ENCODE measurements around the gene CDK17.

Gene CDK17

GRCh38 chr12:96365604-96366380, 34.4 kb downstream of the CDK17 start:
- H4K5ac ChIP-seq (ENCODE audit: low read length): no peak overlapping the region
- no peak overlapping the region for H2BK15ac ChIP-seq (replicated peaks; ENCODE audit: low read depth)
- H3K36me3 ChIP-seq (ENCODE audit: control insufficient read depth, insufficient read depth, low read length): no peaks in the 10 kb centered on the region
- H3K4me2 ChIP-seq (ENCODE audit: low read length): no peak overlapping the region
- H3K79me2 ChIP-seq (ENCODE audit: control insufficient read depth, insufficient read depth, low read length): peaks cover 21% of the 10 kb centered on the region
- H4K8ac ChIP-seq (ENCODE audit: low read depth, low read length): no peak overlapping the region
- no CpG with 5 or more reads among the region's 2 CpGs for WGBS (ENCODE audit: extremely low coverage, insufficient coverage, low lambda C conversion rate)
- H3K4ac ChIP-seq (ENCODE audit: low read depth, low read length): no peak overlapping the region
- no peak for DNase-seq
- no peak overlapping the region for H3K23ac ChIP-seq (ENCODE audit: low read length)
- H3K56ac ChIP-seq (ENCODE audit: low read length): no peak overlapping the region
- H3K27me3 ChIP-seq (ENCODE audit: insufficient read depth, low read length, poor library complexity): no peaks in the 10 kb centered on the region
- no peak overlapping the region for H2BK5ac ChIP-seq (ENCODE audit: low read length)
- peaks cover 7% of the 10 kb centered on the region for H3K79me1 ChIP-seq (ENCODE audit: low read length)
- no peak overlapping the region for H3K4me3 ChIP-seq (ENCODE audit: low read length)
- H3K18ac ChIP-seq (ENCODE audit: low read length): no peak overlapping the region
- no peak overlapping the region for H3K27ac ChIP-seq (ENCODE audit: low read depth, low read length)
- no peak overlapping the region for H2BK120ac ChIP-seq (ENCODE audit: low read depth, low read length)
- no peak overlapping the region for H2AK5ac ChIP-seq (ENCODE audit: low read length)
- H3K9ac ChIP-seq (ENCODE audit: low read length): no peak overlapping the region
- peaks cover 2% of the 10 kb centered on the region for H3K4me1 ChIP-seq (ENCODE audit: control insufficient read depth, low read depth, low read length)

- H2BK120ac ChIP-seq (ENCODE audit: low read depth, low read length): no peak overlapping the region
- H3K23ac ChIP-seq (ENCODE audit: low read length): no peak overlapping the region
- no peaks in the 10 kb centered on the region for H3K36me3 ChIP-seq (ENCODE audit: control insufficient read depth, insufficient read depth, low read length)
- H3K18ac ChIP-seq (ENCODE audit: low read length): no peak overlapping the region
- H3K27me3 ChIP-seq (ENCODE audit: insufficient read depth, low read length, poor library complexity): no peaks in the 10 kb centered on the region
- no peak overlapping the region for H2BK15ac ChIP-seq (replicated peaks; ENCODE audit: low read depth)
- no peak overlapping the region for H3K9ac ChIP-seq (ENCODE audit: low read length)
- H4K8ac ChIP-seq (ENCODE audit: low read depth, low read length): no peak overlapping the region
- no peak overlapping the region for H3K27ac ChIP-seq (ENCODE audit: low read depth, low read length)
- H3K4me1 ChIP-seq (ENCODE audit: control insufficient read depth, low read depth, low read length): peaks cover 2% of the 10 kb centered on the region
- H3K4me2 ChIP-seq (ENCODE audit: low read length): no peak overlapping the region
- peaks cover 11% of the 10 kb centered on the region for H3K79me1 ChIP-seq (ENCODE audit: low read length)
- H3K56ac ChIP-seq (ENCODE audit: low read length): no peak overlapping the region
- no peak for DNase-seq
- H4K5ac ChIP-seq (ENCODE audit: low read length): no peak overlapping the region
- H2BK5ac ChIP-seq (ENCODE audit: low read length): no peak overlapping the region
- H3K4ac ChIP-seq (ENCODE audit: low read depth, low read length): no peak overlapping the region
- WGBS (ENCODE audit: extremely low coverage, insufficient coverage, low lambda C conversion rate): no CpG with 5 or more reads among the region's 3 CpGs
- no peak overlapping the region for H2AK5ac ChIP-seq (ENCODE audit: low read length)
- no peak overlapping the region for H3K4me3 ChIP-seq (ENCODE audit: low read length)
- H3K79me2 ChIP-seq (ENCODE audit: control insufficient read depth, insufficient read depth, low read length): peaks cover 22% of the 10 kb centered on the region
These were observed 36.0 kb downstream of the CDK17 start for GRCh38 chr12:96364092-96364700.

GRCh38 chr12:96361074-96361473, 39.2 kb downstream of the CDK17 start:
- Histone ChIP-seq H4K5ac (ENCODE audit: low read length) (no peak overlapping the region), H3K56ac (ENCODE audit: low read length) (no peak overlapping the region), H3K36me3 (ENCODE audit: control insufficient read depth, insufficient read depth, low read length) (no peaks in the 10 kb centered on the region), H3K4me1 (ENCODE audit: control insufficient read depth, low read depth, low read length) (no peaks in the 10 kb centered on the region), H3K4me2 (ENCODE audit: low read length) (no peak overlapping the region), H2BK120ac (ENCODE audit: low read depth, low read length) (no peak overlapping the region), H3K27me3 (ENCODE audit: insufficient read depth, low read length, poor library complexity) (no peaks in the 10 kb centered on the region), H4K8ac (ENCODE audit: low read depth, low read length) (no peak overlapping the region), H3K18ac (ENCODE audit: low read length) (no peak overlapping the region), H3K79me2 (ENCODE audit: control insufficient read depth, insufficient read depth, low read length) (peaks cover 25% of the 10 kb centered on the region), H3K9ac (ENCODE audit: low read length) (no peak overlapping the region), H3K27ac (ENCODE audit: low read depth, low read length) (no peak overlapping the region), H3K4me3 (ENCODE audit: low read length) (no peak overlapping the region), H2AK5ac (ENCODE audit: low read length) (no peak overlapping the region), H3K79me1 (ENCODE audit: low read length) (peaks cover 13% of the 10 kb centered on the region), H2BK15ac (replicated peaks; ENCODE audit: low read depth) (no peak overlapping the region), H2BK5ac (ENCODE audit: low read length) (no peak overlapping the region), H3K4ac (ENCODE audit: low read depth, low read length) (no peak overlapping the region), H3K23ac (ENCODE audit: low read length) (no peak overlapping the region)
- DNase-seq: peak; percentile 25
- WGBS (ENCODE audit: extremely low coverage, insufficient coverage, low lambda C conversion rate): no CpG with 5 or more reads among the region's 4 CpGs

- H3K4me2 ChIP-seq (ENCODE audit: low read length): no peak overlapping the region
- H3K56ac ChIP-seq (ENCODE audit: low read length): no peak overlapping the region
- H2AK5ac ChIP-seq (ENCODE audit: low read length): no peak overlapping the region
- no CpG with 5 or more reads among the region's 1 CpG for WGBS (ENCODE audit: extremely low coverage, insufficient coverage, low lambda C conversion rate)
- no peak overlapping the region for H3K9ac ChIP-seq (ENCODE audit: low read length)
- H3K36me3 ChIP-seq (ENCODE audit: control insufficient read depth, insufficient read depth, low read length): no peaks in the 10 kb centered on the region
- no peak overlapping the region for H4K5ac ChIP-seq (ENCODE audit: low read length)
- no peak overlapping the region for H3K23ac ChIP-seq (ENCODE audit: low read length)
- no peak overlapping the region for H3K27ac ChIP-seq (ENCODE audit: low read depth, low read length)
- H3K18ac ChIP-seq (ENCODE audit: low read length): no peak overlapping the region
- no peaks in the 10 kb centered on the region for H3K4me1 ChIP-seq (ENCODE audit: control insufficient read depth, low read depth, low read length)
- H2BK15ac ChIP-seq (replicated peaks; ENCODE audit: low read depth): no peak overlapping the region
- no peak overlapping the region for H2BK120ac ChIP-seq (ENCODE audit: low read depth, low read length)
- H3K4ac ChIP-seq (ENCODE audit: low read depth, low read length): no peak overlapping the region
- H3K27me3 ChIP-seq (ENCODE audit: insufficient read depth, low read length, poor library complexity): no peaks in the 10 kb centered on the region
- H2BK5ac ChIP-seq (ENCODE audit: low read length): no peak overlapping the region
- DNase-seq: no peak
- H3K4me3 ChIP-seq (ENCODE audit: low read length): no peak overlapping the region
- peaks cover 22% of the 10 kb centered on the region for H3K79me2 ChIP-seq (ENCODE audit: control insufficient read depth, insufficient read depth, low read length)
- peaks cover 11% of the 10 kb centered on the region for H3K79me1 ChIP-seq (ENCODE audit: low read length)
- no peak overlapping the region for H4K8ac ChIP-seq (ENCODE audit: low read depth, low read length)
These were observed 39.7 kb downstream of the CDK17 start for GRCh38 chr12:96360550-96360949.

- Histone ChIP-seq H2BK120ac (ENCODE audit: low read depth, low read length) (no peak overlapping the region), H3K4me1 (ENCODE audit: control insufficient read depth, low read depth, low read length) (no peaks in the 10 kb centered on the region), H4K5ac (ENCODE audit: low read length) (no peak overlapping the region), H3K79me2 (ENCODE audit: control insufficient read depth, insufficient read depth, low read length) (peaks cover 23% of the 10 kb centered on the region), H3K4ac (ENCODE audit: low read depth, low read length) (no peak overlapping the region), H3K18ac (ENCODE audit: low read length) (no peak overlapping the region), H3K27me3 (ENCODE audit: insufficient read depth, low read length, poor library complexity) (no peaks in the 10 kb centered on the region), H3K23ac (ENCODE audit: low read length) (no peak overlapping the region), H3K79me1 (ENCODE audit: low read length) (peaks cover 9% of the 10 kb centered on the region), H4K8ac (ENCODE audit: low read depth, low read length) (no peak overlapping the region), H3K27ac (ENCODE audit: low read depth, low read length) (no peak overlapping the region), H3K36me3 (ENCODE audit: control insufficient read depth, insufficient read depth, low read length) (no peaks in the 10 kb centered on the region), H3K4me3 (ENCODE audit: low read length) (no peak overlapping the region), H3K9ac (ENCODE audit: low read length) (no peak overlapping the region), H2AK5ac (ENCODE audit: low read length) (no peak overlapping the region), H3K56ac (ENCODE audit: low read length) (no peak overlapping the region), H3K4me2 (ENCODE audit: low read length) (no peak overlapping the region), H2BK15ac (replicated peaks; ENCODE audit: low read depth) (no peak overlapping the region), H2BK5ac (ENCODE audit: low read length) (no peak overlapping the region)
- DNase-seq: peak; percentile 32
These were observed 40.9 kb downstream of the CDK17 start for GRCh38 chr12:96359328-96359727.

All from mesendoderm (in vitro differentiated cells).